ENCODE data around the gene AHSG. TPM values are rescaled to one million over a fixed set of nuclear protein-coding genes. Genes with fewer than 3 reads are reported as not detected.

Gene AHSG
- polyA plus RNA-seq, 1 donor (not counting 4 experiments of a cell fraction or from before 2014, with no cell fraction given): 0.59 TPM

DNA sequence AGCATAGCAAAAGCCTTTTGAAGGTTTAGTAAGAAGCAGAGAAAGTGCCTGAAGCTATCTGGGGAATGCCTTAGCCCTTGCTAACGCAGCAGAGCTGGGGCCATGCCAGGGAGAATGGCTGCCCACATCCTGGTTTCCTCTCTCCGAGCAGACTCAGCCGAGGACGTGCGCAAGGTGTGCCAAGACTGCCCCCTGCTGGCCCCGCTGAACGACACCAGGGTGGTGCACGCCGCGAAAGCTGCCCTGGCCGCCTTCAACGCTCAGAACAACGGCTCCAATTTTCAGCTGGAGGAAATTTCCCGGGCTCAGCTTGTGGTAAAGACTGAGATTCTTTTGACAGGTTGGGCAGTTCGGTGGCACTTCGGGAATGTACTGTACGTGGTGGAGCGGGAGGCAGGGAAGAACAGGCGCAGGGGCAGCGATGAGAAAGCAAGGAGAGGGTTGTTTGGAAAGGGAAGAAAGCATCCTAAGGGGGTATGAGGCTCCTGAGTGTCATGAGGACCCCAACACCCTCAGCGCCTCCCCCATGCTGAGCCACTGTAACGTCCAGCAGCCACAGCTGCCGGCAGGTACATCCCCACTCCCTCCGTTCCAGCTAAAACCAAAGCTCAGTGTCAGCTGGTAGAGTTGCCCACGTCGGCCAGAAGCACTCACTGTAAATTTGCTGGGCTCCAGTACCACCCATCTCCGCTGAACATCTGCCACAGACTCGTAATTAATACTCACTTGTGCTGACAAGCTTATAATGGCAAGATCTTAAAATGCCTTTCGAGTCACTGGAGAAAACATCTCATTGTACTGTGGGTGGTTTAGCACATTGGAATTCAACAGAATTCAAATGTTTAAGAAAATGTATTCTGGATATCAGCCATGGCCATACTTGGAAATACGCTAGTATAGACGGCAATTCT lies 4.4 kb downstream of the AHSG start:
- DNase-seq (ENCODE audit: low read depth, low spot score) (peak; percentile 97), FAIRE-seq (peak; percentile 94)
- Histone ChIP-seq H3K4me2 (ENCODE audit: control insufficient read depth, extremely low read depth, insufficient read depth, low read depth, low read length) (peak overlapping the region; percentile 99), H3K9ac (ENCODE audit: control insufficient read depth, extremely low read depth, insufficient read depth, low read length) (peak overlapping the region; percentile 77), H3K27me3 (ENCODE audit: control insufficient read depth, extremely low read depth, insufficient read depth, low read length) (no peaks in the 10 kb centered on the region), H3K36me3 (ENCODE audit: control insufficient read depth in 2 of 2, extremely low read depth in 1 of 2, insufficient read depth in 2 of 2, low read length in 2 of 2) (no peaks in the 10 kb centered on the region), H3K9me3 (ENCODE audit: control insufficient read depth, low read depth, low read length) (no peaks in the 10 kb centered on the region), H4K20me1 (ENCODE audit: control insufficient read depth, extremely low read depth, insufficient read depth, low read length) (no peaks in the 10 kb centered on the region), H3K9me1 (ENCODE audit: control insufficient read depth, extremely low read depth, insufficient read depth, low read length) (no peaks in the 10 kb centered on the region), H3K79me2 (ENCODE audit: control insufficient read depth, insufficient read depth, low read length) (no peaks in the 10 kb centered on the region), H3K4me1 (ENCODE audit: control insufficient read depth, extremely low read depth, insufficient read depth, low read length) (peaks cover 22% of the 10 kb centered on the region), H3K27ac (ENCODE audit: control insufficient read depth, insufficient read depth, low read length) (peak overlapping the region; percentile 68), H3K4me3 (ENCODE audit: control insufficient read depth in 2 of 3, extremely low read depth in 1 of 3, insufficient read depth in 2 of 3, low read depth in 1 of 3, low read length in 3 of 3) (peak overlapping the region; percentile 44 to 71 (median 63)), H2AFZ (ENCODE audit: control insufficient read depth, low read length) (peak overlapping the region; percentile 97)
- TF ChIP-seq, protein P1, sequence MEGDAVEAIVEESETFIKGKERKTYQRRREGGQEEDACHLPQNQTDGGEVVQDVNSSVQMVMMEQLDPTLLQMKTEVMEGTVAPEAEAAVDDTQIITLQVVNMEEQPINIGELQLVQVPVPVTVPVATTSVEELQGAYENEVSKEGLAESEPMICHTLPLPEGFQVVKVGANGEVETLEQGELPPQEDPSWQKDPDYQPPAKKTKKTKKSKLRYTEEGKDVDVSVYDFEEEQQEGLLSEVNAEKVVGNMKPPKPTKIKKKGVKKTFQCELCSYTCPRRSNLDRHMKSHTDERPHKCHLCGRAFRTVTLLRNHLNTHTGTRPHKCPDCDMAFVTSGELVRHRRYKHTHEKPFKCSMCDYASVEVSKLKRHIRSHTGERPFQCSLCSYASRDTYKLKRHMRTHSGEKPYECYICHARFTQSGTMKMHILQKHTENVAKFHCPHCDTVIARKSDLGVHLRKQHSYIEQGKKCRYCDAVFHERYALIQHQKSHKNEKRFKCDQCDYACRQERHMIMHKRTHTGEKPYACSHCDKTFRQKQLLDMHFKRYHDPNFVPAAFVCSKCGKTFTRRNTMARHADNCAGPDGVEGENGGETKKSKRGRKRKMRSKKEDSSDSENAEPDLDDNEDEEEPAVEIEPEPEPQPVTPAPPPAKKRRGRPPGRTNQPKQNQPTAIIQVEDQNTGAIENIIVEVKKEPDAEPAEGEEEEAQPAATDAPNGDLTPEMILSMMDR (optimal IDR thresholded peaks at IDR 0.05 in 1 of 3, IDR thresholded peaks at IDR 0.05 in 1 of 3, conservative IDR thresholded peaks at IDR 0.05 in 1 of 3; ENCODE audit: extremely low read depth in 1 of 3, insufficient read depth in 2 of 3, low read length in 3 of 3): peak; percentile 95 to 98 (median 98)
- TF ChIP-seq EZH2 (IDR thresholded peaks at IDR 0.05; ENCODE audit: low read length): no peak
- dilution Hi-C loops (cut with MboI; ENCODE audit: extremely low pct_ligation_motif_present, low sequenced_read_pairs): no loop called here

DNA sequence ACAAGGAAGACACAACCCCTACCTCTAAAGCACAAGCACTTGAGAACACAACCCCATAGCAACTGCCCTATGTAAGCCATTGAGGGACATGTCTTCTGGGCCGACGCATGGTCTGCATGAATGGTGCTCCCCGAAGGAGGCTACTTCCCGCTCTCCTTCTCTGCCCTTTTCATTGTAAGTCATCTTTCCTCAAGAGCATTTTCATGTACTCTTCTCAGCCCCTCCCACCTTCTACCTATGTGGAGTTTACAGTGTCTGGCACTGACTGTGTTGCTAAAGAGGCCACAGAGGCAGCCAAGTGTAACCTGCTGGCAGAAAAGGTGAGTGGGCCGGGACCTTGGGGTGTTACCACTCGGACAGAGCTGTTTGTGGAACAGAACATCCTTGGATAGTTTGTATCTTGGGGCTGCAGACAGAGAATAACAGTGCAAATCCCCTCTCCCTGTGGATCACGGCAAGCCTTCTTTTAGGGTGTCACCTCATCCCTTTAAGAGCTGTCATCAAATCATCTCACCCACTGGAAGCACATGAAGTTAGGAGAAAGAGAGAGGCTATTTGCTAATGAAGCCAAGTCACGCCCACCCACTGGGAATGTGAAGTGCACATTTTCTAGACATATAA lies 5.6 kb downstream of the AHSG start:
- H3K4me3 ChIP-seq (ENCODE audit: control insufficient read depth in 2 of 3, extremely low read depth in 1 of 3, insufficient read depth in 2 of 3, low read depth in 1 of 3, low read length in 3 of 3): no peak overlapping the region
- FAIRE-seq (no peak), DNase-seq (ENCODE audit: low read depth, low spot score) (no peak)
- no peaks in the 10 kb centered on the region for H3K9me1 ChIP-seq (ENCODE audit: control insufficient read depth, extremely low read depth, insufficient read depth, low read length)
- H3K27ac ChIP-seq (ENCODE audit: control insufficient read depth, insufficient read depth, low read length): no peak overlapping the region
- no peaks in the 10 kb centered on the region for H3K9me3 ChIP-seq (ENCODE audit: control insufficient read depth, low read depth, low read length)
- H4K20me1 ChIP-seq (ENCODE audit: control insufficient read depth, extremely low read depth, insufficient read depth, low read length): no peaks in the 10 kb centered on the region
- no peak overlapping the region for H3K9ac ChIP-seq (ENCODE audit: control insufficient read depth, extremely low read depth, insufficient read depth, low read length)
- TF ChIP-seq EZH2 (IDR thresholded peaks at IDR 0.05; ENCODE audit: low read length): no peak
- TF ChIP-seq, protein P1 (optimal IDR thresholded peaks at IDR 0.05 in 1 of 3, IDR thresholded peaks at IDR 0.05 in 1 of 3, conservative IDR thresholded peaks at IDR 0.05 in 1 of 3; ENCODE audit: extremely low read depth in 1 of 3, insufficient read depth in 2 of 3, low read length in 3 of 3): no peak
- H3K4me1 ChIP-seq (ENCODE audit: control insufficient read depth, extremely low read depth, insufficient read depth, low read length): peaks cover 22% of the 10 kb centered on the region
- H3K4me2 ChIP-seq (ENCODE audit: control insufficient read depth, extremely low read depth, insufficient read depth, low read depth, low read length): peak overlapping the region; percentile 99
- no peak overlapping the region for H2AFZ ChIP-seq (ENCODE audit: control insufficient read depth, low read length)
- dilution Hi-C loops (cut with MboI; ENCODE audit: extremely low pct_ligation_motif_present, low sequenced_read_pairs): no loop called here
- H3K36me3 ChIP-seq (ENCODE audit: control insufficient read depth in 2 of 2, extremely low read depth in 1 of 2, insufficient read depth in 2 of 2, low read length in 2 of 2): no peaks in the 10 kb centered on the region
- H3K79me2 ChIP-seq (ENCODE audit: control insufficient read depth, insufficient read depth, low read length): no peaks in the 10 kb centered on the region
- no peaks in the 10 kb centered on the region for H3K27me3 ChIP-seq (ENCODE audit: control insufficient read depth, extremely low read depth, insufficient read depth, low read length)

Data from keratinocyte (primary cell).